ENCODE measurements around the gene GLP1R. TPM values are rescaled to one million over a fixed set of nuclear protein-coding genes. Genes with fewer than 3 reads are reported as not detected.

GLP1R gene
- total RNA-seq, 2 donors from 2014 or later, result 0.15 TPM; not detected in 1

DNA sequence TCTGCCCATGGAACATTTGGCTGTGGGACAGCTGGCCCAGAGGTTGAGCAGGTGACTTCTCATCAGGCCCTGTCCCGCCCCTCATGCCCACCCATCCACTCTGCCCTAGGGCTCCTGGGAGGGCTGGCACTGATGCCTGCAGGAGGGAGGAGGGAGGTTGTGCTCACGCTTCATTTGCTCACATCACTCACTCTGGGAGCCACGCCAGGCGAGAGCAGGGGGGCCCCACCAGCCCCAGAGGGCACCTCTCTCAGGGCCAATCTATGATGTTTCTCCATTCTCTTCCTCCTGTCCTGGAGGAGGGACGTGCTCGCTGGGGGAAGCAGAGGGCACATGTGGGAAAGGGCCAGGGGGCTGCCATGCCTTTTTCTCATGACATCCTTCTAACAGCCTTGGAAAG is 10.9 kb upstream of the GLP1R start:
- 93% methylated on average over 3 to 6 of the region's 6 CpGs for WGBS, 2 experiments (ENCODE audit: insufficient coverage in 1 of 2, insufficient read length in 1 of 2)
- H3K27me3 ChIP-seq (ENCODE audit: control insufficient read depth, insufficient read depth, low read length, poor library complexity, severe bottlenecking), result peaks cover 19% of the 10 kb centered on the region

GRCh38 chr6:39040080-39040673 is 8.4 kb upstream of the GLP1R start:
- H3K27me3 ChIP-seq (ENCODE audit: control insufficient read depth, insufficient read depth, low read length, poor library complexity, severe bottlenecking), result peaks cover 17% of the 10 kb centered on the region
- Mint-ChIP-seq H3K27ac (no peak overlapping the region), H3K9me3 (no peaks in the 10 kb centered on the region)

More for the DNA sequence above, 10.9 kb upstream of the GLP1R start:
- TF ChIP-seq, protein P1, sequence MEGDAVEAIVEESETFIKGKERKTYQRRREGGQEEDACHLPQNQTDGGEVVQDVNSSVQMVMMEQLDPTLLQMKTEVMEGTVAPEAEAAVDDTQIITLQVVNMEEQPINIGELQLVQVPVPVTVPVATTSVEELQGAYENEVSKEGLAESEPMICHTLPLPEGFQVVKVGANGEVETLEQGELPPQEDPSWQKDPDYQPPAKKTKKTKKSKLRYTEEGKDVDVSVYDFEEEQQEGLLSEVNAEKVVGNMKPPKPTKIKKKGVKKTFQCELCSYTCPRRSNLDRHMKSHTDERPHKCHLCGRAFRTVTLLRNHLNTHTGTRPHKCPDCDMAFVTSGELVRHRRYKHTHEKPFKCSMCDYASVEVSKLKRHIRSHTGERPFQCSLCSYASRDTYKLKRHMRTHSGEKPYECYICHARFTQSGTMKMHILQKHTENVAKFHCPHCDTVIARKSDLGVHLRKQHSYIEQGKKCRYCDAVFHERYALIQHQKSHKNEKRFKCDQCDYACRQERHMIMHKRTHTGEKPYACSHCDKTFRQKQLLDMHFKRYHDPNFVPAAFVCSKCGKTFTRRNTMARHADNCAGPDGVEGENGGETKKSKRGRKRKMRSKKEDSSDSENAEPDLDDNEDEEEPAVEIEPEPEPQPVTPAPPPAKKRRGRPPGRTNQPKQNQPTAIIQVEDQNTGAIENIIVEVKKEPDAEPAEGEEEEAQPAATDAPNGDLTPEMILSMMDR (conservative IDR thresholded peaks at IDR 0.05), result no peak
- no peaks in the 10 kb centered on the region for H3K36me3 ChIP-seq (ENCODE audit: control insufficient read depth, insufficient read depth, low read length)
- peaks cover 3% of the 10 kb centered on the region for H3K4me1 ChIP-seq (ENCODE audit: control insufficient read depth, insufficient read depth, low read length)
- no peaks in the 10 kb centered on the region for H3K9me3 ChIP-seq (ENCODE audit: control insufficient read depth, low read length)
- H3K9ac ChIP-seq (ENCODE audit: extremely low read depth, low read length, poor library complexity, severe bottlenecking), result no peak overlapping the region
- Mint-ChIP-seq H3K36me3 (ENCODE audit: low read depth) (no peaks in the 10 kb centered on the region), H3K27ac (no peak overlapping the region), H3K4me3 (no peak overlapping the region), H3K9me3 (no peaks in the 10 kb centered on the region), H3K4me1 (peaks cover 10% of the 10 kb centered on the region), H3K27me3 (ENCODE audit: insufficient read depth) (peaks cover 78% of the 10 kb centered on the region)
- H3K27ac ChIP-seq (ENCODE audit: low read depth, low read length), result no peak overlapping the region
- DNase-seq, result no peak
- no peak overlapping the region for H3K4me3 ChIP-seq (ENCODE audit: low read length)

DNA sequence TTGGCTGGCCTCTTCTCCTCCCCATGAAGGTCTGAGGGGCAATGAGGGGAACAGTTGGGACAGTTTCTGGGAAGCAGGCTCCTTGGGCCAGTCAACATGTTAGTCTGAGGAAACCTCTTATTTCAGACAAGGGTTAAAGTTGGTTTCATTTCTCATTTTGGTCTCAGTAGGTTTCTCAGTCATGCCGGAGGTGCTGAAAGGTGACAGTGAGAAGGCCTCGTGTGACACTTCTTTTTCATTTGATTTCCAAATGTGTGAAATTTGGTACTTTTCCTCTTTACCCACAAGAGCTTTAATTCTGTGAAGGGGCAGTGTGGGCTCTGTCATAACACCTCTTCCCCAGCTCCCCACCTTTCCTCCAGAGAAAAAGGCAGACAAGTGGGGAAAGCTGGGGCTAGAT is 7.5 kb upstream of the GLP1R start:
- no peak overlapping the region for H3K27ac Mint-ChIP-seq
- H3K27me3 ChIP-seq (ENCODE audit: control insufficient read depth, insufficient read depth, low read length, poor library complexity, severe bottlenecking), result peaks cover 17% of the 10 kb centered on the region
- no peak for DNase-seq
- H3K4me1 ChIP-seq (ENCODE audit: control insufficient read depth, insufficient read depth, low read length), result peaks cover 3% of the 10 kb centered on the region
- no peaks in the 10 kb centered on the region for H3K36me3 ChIP-seq (ENCODE audit: control insufficient read depth, insufficient read depth, low read length)
- TF ChIP-seq, protein P1 (conservative IDR thresholded peaks at IDR 0.05), result no peak
- no peaks in the 10 kb centered on the region for H3K36me3 Mint-ChIP-seq (ENCODE audit: low read depth)
- H3K9me3 Mint-ChIP-seq, result no peaks in the 10 kb centered on the region
- peaks cover 10% of the 10 kb centered on the region for H3K4me1 Mint-ChIP-seq
- 94 to 100% methylated on average over 1 to 2 of the region's 2 CpGs for WGBS, 2 experiments (ENCODE audit: insufficient coverage in 1 of 2, insufficient read length in 1 of 2)
- H3K9ac ChIP-seq (ENCODE audit: extremely low read depth, low read length, poor library complexity, severe bottlenecking), result no peak overlapping the region
- H3K9me3 ChIP-seq (ENCODE audit: control insufficient read depth, low read length), result no peaks in the 10 kb centered on the region
- H3K4me3 ChIP-seq (ENCODE audit: low read length), result no peak overlapping the region
- H3K4me3 Mint-ChIP-seq, result no peak overlapping the region
- no peak overlapping the region for H3K27ac ChIP-seq (ENCODE audit: low read depth, low read length)
- peaks cover 80% of the 10 kb centered on the region for H3K27me3 Mint-ChIP-seq (ENCODE audit: insufficient read depth)

More at GRCh38 chr6:39040080-39040673, 8.4 kb upstream of the GLP1R start:
- H3K9me3 ChIP-seq (ENCODE audit: control insufficient read depth, low read length), result no peaks in the 10 kb centered on the region
- Mint-ChIP-seq H3K27me3 (ENCODE audit: insufficient read depth) (peaks cover 80% of the 10 kb centered on the region), H3K4me3 (no peak overlapping the region), H3K36me3 (ENCODE audit: low read depth) (no peaks in the 10 kb centered on the region), H3K4me1 (peaks cover 10% of the 10 kb centered on the region)
- no peak overlapping the region for H3K4me3 ChIP-seq (ENCODE audit: low read length)
- H3K36me3 ChIP-seq (ENCODE audit: control insufficient read depth, insufficient read depth, low read length), result no peaks in the 10 kb centered on the region
- H3K4me1 ChIP-seq (ENCODE audit: control insufficient read depth, insufficient read depth, low read length), result peaks cover 3% of the 10 kb centered on the region
- TF ChIP-seq, protein P1 (conservative IDR thresholded peaks at IDR 0.05), result no peak
- no peak overlapping the region for H3K9ac ChIP-seq (ENCODE audit: extremely low read depth, low read length, poor library complexity, severe bottlenecking)
- 89 to 93% methylated on average over 10 of the region's 10 CpGs for WGBS, 2 experiments (ENCODE audit: insufficient coverage in 1 of 2, insufficient read length in 1 of 2)
- DNase-seq, result no peak
- no peak overlapping the region for H3K27ac ChIP-seq (ENCODE audit: low read depth, low read length)

All from endodermal cell (in vitro differentiated cells).